NCI-H2029 (cell line): ENCODE data around the gene TRIM72.
"Not testable (repeated sequence)": the region's sequence is repeated elsewhere in the genome, so short reads cannot be mapped to it uniquely, and the experiment has no call there.

Experiments
- DNase-seq: peaks from one replicate; lab custom pipeline; 2025; lab: John Stamatoyannopoulos, UW

TRIM72 gene

DNA sequence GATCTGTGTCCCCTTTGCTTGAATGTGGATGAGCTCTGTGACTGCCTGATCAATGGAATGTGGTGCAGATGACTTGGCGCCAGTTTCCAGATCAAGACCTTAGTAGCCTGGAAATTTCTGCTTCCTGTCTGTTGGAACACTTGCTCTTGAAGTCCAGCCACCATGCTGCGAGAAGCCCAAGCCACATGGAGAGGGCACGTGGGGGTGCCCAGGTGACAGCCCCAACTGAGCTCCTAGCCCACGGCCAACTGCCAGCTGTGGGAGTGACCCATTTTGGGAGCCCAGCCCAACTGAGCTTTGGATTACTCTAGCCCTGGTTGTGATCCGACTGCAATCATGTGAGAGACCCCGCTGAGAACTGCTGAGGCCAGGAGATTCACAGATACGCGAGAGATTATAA, 42.5 kb downstream of the TRIM72 start:
- no peak for DNase-seq

DNA sequence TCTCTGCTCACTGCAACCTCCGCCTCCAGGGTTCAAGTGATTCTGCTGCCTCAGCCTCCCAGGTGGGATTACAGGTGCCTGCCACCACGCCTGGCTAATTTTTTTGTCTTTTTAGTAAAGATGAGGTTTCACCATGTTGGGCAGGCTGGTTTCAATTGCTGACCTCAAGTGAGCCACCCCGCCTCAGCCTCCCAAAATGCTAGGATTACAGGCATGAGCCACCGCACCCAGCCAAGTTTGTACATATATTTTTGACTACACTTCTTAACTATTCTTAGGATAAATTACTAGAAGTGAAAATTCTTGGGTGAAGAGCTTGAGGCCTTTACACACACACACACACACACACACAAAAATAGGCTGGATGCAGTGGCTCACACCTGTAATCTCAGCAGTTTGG, 44.4 kb downstream of the TRIM72 start:
- DNase-seq = no peak

DNA sequence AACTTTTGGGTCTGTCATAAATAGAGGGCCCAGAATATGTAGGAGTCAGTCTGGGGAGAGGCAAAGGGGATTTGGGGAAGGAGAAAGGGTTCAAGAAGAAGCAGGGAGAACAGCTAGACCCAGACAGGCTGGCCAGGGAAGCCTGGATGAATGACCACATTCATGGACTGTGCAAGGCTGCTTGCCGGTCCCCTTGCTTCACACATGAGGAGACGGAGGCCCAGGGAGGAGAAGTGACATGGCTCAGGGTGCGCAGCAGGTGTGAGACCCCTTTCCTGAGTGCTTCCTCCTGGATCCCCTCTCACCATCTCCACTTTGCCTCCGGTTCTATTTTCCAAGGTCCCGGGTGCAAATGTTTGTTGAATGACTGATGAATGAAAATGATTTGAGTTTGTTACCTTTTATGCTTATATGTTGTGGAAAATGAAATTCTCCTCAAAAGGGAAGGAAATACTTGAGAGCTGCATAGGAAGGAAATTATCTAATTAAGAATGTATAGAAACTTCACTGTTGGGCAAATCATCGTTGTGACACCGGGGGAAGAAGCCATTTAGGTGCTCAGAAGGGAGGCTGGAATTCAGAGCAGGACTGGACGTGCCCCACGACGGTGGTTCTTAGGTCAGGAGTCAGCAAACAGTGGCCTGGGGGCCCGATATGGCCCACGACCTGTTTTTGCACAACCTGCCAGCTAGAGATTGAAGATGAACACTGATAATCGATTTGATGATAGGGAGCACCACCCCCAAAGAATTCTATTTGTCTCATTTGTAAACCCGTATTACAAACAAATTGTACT, 46.4 kb downstream of the TRIM72 start:
- DNase-seq = no peak

DNA sequence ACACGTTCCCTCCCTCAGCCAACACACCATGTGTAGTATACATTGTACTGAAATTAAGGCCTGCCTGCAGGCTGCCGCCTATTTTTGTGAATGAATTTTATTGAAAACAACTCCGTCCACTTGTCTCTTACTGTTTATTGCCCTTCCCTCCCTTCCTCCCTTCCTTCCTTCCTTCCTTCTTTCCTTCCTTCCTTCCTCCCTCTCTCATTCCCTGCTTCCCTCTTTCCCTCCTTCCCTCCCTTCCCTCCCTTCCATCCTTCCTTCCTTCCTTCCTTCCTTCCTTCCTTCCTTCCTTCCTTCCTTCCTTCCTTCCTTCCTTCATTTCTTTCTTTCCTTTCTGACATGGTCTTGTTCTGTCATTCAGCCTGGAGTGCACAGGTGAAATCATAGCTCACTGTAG, 48.2 kb downstream of the TRIM72 start:
- DNase-seq = no peak

DNA sequence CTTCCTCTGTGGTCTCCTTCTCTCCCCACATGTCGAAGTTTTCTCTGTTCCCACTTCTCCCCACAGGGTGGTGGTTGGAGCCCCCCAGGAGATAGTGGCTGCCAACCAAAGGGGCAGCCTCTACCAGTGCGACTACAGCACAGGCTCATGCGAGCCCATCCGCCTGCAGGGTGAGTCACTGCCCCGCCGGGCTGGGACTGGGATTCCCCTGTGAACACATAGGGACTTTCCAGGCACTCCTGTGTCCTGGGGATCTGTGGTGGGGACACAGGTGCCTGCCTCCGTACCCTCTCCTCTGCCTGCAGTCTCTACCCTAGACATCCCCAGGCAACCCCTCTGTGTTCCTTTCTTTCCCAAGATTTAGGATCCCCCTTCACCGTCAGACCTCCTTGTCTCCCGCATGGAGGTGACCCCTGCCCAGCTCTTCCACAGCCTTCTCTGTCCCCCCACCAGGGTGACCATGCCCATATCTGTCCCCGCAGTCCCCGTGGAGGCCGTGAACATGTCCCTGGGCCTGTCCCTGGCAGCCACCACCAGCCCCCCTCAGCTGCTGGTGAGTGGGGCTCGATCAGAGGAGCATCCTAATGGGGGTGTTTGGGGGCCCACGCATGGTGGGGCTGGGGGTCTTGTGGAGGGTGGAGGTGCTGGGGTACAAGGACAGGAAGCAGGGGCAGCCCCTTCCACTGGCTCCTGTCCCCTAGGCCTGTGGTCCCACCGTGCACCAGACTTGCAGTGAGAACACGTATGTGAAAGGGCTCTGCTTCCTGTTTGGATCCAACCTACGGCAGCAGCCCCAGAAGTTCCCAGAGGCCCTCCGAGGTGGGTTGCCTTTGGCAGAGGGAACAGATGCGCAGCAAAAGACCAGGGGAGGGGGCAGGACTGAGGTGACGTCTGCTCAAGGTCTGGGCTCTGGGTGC, 51.7 kb downstream of the TRIM72 start:
- no peak for DNase-seq

DNA sequence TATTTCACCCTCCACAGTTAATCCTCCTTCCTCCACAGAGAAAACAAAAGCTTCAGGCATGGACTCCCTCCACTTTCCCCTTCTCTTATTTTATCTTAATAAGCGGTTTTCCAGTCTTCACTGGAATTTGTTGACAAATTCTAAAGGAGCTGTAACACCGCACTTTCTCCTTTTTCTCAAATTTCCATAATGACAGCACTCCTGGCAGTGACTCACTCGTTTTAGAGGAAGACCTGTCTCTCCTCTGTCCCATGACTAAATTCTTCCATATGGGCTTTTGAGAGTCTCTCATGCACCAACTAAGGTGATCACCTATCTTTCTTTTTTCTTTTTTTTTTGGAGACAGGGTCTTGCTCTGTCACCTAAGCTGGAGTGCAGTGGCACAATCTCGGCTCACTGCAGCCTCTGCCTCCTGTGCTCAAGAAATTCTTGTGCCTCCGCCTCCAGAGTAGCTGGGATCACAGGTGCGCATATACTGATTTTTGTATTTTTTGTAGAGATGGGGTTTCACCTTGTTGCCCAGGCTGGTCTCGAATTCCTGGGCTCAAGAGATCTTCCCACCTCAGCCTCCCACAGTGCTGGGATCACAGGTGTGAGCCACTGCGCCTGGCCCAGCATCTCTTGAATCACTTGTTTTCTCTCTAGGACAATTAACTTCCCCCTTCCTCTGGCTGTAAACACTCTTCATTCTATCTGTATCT, 53.6 kb downstream of the TRIM72 start:
- DNase-seq = no peak

DNA sequence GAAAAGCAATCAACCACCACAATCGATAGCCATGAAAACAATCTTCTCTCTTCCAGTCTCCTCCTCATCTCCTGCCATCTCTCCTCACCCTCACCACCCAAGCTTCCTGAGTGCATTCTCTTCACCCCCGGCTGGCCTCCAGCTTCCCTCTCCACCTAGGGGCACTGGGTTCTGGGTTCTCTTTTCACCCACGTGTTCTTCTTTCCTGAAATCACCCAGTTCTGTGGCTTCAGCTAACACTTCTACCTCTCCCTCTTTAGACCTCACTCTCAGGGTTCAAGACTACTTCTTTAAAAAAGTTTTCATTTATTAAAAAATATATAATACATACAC, 54.1 kb downstream of the TRIM72 start:
- no peak for DNase-seq

DNA sequence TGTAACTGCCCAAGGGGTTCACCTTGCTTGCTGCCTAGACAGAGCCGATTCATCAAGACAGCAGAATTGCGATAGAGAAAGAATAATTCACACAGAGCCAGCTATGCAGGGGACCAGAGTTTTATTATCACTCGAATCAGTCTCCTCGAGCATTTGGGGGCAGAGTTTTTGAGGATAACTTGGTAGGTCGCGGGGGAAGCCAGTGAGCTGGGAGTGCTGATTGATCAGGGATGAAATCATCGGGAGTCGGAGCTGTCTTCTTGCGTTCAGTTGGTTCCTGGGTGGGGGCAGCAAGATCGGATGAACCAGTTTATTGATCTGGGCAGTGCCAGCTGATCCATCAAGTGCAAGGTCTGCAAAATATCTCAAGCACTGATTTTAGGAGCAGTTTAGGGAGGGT, 55.0 kb downstream of the TRIM72 start:
- DNase-seq = no peak

DNA sequence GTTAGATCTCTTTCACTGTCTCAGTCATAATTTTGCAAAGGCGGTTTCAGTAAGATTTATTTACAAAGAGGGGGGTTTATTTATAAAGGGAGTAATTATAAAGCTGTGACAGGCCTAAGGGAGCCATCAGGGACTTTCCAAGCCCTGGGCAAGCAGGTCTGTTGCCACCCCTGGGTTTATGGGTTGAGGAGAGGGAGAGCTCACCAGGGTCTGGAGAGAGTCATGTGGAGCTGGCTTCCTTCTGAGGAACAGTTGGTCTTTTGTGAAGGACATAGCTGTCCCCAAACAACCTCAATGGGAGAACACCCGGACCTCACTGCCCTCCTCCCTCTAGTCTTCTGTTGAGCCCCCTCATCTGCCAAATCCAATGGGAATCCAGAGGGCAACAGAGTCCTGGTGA, 55.6 kb downstream of the TRIM72 start:
- DNase-seq = no peak

DNA sequence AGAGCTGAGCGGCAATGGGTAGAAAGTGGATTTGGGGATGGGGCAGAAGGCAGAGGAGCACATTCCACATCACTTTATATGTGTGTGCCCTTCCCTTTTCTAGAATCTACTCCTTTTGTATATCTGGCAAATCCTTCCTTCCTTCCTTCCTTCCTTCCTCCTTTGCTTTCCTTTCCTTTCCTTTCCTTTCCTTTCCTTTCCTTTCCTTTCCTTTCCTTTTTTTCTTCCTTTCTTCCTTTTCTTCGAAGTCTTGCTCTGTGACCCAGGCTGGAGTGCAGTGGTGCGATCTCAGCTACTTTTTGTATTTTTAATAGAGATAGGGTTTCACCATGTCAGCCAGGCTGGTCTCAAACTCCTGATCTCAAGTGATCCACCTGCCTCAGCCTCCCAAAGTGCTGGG, 56.1 kb downstream of the TRIM72 start:
- not testable (repeated sequence) for DNase-seq

DNA sequence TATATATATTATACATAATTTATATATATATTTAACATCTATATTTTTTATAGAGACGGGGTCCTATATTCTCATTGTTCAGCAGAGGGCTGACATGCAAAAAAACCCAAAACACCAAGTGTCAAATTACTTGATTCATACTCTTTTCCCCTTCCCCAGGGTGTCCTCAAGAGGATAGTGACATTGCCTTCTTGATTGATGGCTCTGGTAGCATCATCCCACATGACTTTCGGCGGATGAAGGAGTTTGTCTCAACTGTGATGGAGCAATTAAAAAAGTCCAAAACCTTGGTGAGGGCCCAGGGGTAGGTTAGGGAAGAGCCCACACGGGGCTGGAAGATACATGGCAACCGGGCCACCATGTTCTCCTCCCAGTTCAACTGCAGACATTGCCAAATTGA, 56.9 kb downstream of the TRIM72 start:
- DNase-seq = no peak

DNA sequence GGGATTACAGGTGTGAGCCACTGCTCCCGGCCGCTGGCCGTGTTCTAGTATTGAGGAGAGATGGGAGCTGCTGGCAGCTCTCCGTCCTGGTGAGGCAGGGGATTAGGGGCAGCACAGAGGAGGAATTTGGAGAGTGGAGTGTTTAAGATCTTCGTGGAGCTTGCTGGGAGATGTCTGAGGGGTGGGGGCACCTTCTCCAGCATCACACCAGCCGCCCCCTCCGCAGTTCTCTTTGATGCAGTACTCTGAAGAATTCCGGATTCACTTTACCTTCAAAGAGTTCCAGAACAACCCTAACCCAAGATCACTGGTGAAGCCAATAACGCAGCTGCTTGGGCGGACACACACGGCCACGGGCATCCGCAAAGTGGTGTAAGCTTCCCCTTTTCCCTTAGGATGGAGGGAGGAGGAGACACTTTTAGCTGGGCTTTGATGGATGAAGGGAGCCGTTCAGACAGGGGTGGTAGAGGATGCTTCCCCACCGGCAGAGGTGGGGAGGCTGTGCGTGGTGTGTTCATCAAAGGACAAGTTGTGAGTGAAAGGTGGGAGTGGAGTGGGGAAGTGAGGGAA, 57.8 kb downstream of the TRIM72 start:
- DNase-seq = no peak

DNA sequence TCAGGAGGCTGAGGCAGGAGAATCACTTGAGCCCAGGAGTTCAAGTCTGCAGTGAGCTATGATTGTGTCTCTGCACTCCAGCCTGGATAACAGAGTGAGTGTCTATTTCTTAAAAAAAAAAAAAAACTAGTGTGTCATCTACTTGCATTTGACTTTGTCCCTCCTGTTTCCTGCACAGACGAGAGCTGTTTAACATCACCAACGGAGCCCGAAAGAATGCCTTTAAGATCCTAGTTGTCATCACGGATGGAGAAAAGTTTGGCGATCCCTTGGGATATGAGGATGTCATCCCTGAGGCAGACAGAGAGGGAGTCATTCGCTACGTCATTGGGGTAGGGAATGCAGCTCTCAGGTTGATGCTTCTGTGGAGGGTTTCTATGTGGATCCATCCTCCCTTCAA, 59.3 kb downstream of the TRIM72 start:
- no peak for DNase-seq

DNA sequence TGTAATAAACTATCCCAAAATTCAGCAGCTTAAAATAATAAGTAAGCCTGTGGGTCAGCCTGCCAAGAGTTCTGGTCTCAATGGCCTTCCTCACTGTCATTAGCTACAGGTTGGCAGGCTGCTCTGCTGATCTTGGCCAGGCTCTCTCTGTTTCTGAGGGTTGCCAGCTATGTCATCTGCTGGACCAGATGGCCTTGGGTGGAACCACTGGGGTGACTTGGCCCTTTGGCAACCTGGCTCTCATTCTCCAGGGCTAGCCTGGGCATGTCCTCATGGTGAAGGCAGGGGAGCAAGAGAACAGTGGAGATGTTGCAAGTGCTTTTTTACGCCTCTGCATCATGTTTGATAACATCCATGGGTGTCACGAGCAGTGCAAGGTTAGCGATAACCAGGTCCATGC, 59.8 kb downstream of the TRIM72 start:
- DNase-seq = no peak

DNA sequence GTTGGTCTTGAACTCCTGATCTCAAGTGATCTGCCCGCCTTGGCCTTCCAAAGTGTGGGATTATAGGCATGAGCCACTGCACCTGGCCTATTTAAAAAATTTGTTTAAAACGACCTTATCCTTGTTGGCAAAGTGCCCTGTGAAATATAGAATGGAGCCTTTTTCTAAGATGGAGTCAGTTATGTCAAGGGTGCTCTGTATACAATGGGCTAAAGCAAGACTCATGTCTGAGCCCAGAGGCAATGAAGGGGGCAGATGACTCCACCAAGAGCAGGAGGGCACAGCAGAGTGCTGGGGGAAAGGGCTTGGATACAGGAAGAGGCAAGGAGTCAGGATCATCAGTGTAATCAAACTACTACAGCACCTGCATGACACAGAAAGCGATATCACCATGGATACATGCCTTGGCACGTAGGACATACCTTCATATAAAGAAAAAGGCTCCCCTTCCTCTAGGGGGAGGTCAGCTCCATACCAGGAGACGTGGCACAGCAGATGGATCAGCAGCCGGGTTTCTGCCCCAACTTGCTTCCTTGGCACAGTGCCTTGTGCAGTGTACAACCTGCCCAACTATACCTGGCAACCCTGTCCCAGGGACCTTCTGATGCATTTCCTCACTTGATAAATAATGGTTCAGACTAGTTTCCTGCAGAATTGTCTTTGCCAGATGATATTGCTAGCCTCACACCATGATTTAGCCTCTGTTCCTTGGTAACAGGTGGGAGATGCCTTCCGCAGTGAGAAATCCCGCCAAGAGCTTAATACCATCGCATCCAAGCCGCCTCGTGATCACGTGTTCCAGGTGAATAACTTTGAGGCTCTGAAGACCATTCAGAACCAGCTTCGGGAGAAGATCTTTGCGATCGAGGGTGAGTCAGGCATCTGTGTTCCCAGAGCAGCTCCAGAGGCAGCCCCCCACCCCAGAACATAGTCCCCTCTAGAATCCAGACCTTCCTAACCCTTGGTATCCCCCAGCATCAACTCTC, 61.2 kb downstream of the TRIM72 start:
- DNase-seq = no peak

DNA sequence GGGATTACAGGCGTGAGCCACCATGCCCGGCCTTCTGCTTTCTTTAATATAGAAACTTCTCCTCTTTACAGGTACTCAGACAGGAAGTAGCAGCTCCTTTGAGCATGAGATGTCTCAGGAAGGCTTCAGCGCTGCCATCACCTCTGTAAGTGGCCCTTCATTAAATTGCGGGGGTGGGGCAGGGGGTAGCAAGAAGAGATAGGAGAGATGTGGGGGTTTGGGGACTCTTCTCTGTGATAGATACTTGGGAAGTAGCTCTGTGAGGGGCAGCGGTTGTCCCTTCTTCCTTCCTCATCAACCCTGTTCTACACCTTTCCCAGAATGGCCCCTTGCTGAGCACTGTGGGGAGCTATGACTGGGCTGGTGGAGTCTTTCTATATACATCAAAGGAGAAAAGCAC, 62.7 kb downstream of the TRIM72 start:
- DNase-seq = no peak

DNA sequence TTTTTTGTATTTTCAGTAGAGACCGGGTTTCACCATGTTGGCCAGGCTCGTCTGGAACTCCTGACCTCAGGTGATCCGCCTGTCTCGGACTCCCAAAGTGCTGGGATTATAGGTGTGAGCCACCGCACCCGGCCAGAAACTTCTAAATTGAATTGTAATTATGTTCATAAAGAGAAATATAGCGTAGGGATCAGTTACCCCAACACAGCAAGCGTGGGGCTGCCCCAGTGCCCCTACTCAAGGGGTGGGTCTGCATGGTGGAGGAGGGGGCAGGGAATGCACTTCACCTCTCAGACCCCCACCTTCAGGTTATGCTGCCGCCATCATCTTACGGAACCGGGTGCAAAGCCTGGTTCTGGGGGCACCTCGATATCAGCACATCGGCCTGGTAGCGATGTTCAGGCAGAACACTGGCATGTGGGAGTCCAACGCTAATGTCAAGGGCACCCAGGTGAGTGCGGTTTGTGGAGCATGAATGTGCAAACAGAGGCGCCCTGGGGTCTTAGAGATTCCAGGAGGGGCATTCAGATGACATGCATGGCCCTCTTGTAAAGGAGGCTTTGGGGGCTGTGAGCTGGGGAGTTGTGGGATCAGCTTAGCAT, 63.8 kb downstream of the TRIM72 start:
- DNase-seq = no peak

DNA sequence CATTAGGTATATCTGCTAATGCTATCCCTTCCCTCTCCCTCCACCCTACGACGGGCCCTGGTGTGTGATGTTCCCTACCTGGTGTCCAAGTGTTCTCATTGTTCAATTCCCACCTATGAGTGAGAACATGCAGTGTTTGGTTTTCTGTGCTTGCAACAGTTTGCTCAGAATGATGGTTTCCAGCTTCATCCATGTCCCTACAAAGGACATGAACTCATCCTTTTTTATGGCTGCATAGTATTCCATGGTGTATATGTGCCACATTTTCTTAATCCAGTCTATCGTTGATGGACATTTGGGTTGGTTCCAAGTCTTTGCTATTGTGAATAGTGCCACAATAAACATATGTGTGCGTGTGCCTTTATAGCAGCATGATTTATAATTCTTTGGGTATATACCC, 64.9 kb downstream of the TRIM72 start:
- not testable (repeated sequence) for DNase-seq
